ENCODE data around the gene PSMA3.

- TF ChIP-seq CHD2 (IDR thresholded peaks at IDR 0.05; ENCODE audit: low read length), result no peak
- no peak for TF ChIP-seq CEBPB (IDR thresholded peaks at IDR 0.05; ENCODE audit: low read depth, low read length)
- TF ChIP-seq CTCF (IDR thresholded peaks at IDR 0.05; ENCODE audit: control extremely low read depth in 1 of 3, insufficient read depth in 1 of 3, low read depth in 1 of 3, low read length in 3 of 3), result no peak
- no peak for TF ChIP-seq NRF1 (IDR thresholded peaks at IDR 0.05; ENCODE audit: low read depth, low read length)
These were observed 63.1 kb downstream of the PSMA3 start for GRCh38 chr14:58307597-58308316.
